Tibial nerve (tissue), 4 donors: Measurements from ENCODE around the gene DPP10.

Source experiments
- CTCF ChIP-seq, 5 experiments: fragments of 200-600 bp in 3 of 5; fragments of 450-650 bp in 2 of 5; sonication (generic) in 3 of 5; IDR thresholded peaks; one replicate each; pipeline ENCODE4 v1.5.1; 2016 to 2019; ENCODE audit warnings: antibody characterized with exemption in 5 of 5, mild to moderate bottlenecking in 3 of 5, moderate library complexity in 2 of 5
- EP300 ChIP-seq, 2 donors: sonication (generic); formaldehyde crosslinking; IDR thresholded peaks; one replicate each; pipeline ENCODE4 v1.6.1; 2017; ENCODE audit warnings: antibody characterized with exemption in 2 of 2, mild to moderate bottlenecking in 1 of 2
- POLR2A ChIP-seq, 2 donors: fragments of 450-650 bp; IDR thresholded peaks; one replicate each; pipeline ENCODE4 v1.6.1; 2017; ENCODE audit warnings: antibody characterized with exemption in 2 of 2, mild to moderate bottlenecking in 2 of 2, moderate library complexity in 2 of 2

- TF ChIP-seq CTCF (IDR thresholded peaks at IDR 0.05) (no peak), EP300 (IDR thresholded peaks at IDR 0.05) (no peak), POLR2A (IDR thresholded peaks at IDR 0.05) (no peak)
These were observed 1160.8 kb downstream of the DPP10 start for GRCh38 chr2:115603285-115603684.
